GM19328 (cell line): ENCODE measurements around the gene CDH1.

Source experiments
- ATAC-seq: cut with Tn5 transposase; IDR thresholded peaks from one replicate; pipeline ENCODE4 v1.9.1; 2021; ENCODE audit warnings: mild to moderate bottlenecking, moderate library complexity; ENCODE audit not compliant: unreplicated experiment

CDH1 gene

GRCh38 chr16:68843482-68844210, 106.6 kb downstream of the CDH1 start, which contains the start of gene TANGO6:
TSS of gene TANGO6 (plus strand) at chr16:68843531. CDS start at chr16:68843618, 87 bp downstream.
- peak; percentile 84 for ATAC-seq

DNA sequence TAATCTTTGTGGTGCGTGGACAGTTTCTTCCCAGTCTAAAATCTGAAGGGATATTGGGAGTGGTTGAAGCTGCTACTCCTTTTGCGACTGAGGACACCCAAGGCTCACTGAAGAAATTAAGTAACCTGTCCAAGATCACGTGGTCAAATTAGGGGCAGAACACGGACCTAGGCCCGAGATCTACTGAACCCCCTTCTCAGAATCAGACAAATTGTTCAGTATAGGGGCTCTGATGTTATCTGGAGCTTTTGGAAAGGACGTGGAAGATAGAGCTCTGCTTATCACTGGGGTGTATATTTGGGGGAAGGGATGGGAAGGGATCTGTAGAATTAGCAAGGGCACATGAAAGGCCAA, 107.1 kb downstream of the CDH1 start:
- no peak for ATAC-seq

DNA sequence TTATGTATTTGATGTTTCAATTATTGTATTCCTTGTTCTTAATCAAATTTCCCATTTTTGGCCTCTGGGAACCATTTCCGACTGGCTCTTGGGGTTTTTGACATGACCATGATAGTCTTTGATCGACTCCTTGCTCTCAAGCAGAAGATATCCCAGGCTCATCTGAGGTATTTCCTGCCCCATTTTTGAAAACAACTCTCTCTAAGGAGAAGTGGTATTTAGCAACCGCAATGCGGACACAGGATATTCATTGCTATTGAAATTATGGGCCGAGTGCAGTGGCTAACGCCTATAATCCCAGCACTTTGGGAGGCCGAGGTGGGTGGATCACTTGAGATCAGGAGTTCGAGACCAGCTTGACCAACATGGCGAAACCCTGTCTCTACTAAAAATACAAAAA, 111.7 kb downstream of the CDH1 start:
- ATAC-seq, result no peak

DNA sequence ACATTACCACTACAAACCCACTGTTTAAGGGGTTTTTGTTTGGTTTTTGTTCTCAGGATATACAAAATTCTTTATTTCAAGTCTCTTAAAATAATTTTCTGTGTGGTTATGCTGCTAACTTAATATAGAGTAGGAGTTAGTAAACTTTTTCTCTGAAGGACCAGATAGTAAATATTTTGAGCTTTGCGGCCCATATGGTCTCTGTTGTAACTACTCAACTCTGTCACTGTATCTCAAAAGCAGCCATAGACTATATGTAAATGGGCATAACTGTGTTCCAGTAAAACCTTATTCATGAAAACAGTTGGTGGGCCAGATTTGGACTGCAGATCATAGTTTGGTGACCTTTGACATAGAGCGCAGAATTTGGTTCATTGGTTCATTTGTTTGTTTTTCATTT, 113.4 kb downstream of the CDH1 start:
- no peak for ATAC-seq

- no peak for ATAC-seq
Observed at GRCh38 chr16:68851601-68852000, 114.5 kb downstream of the CDH1 start.

DNA sequence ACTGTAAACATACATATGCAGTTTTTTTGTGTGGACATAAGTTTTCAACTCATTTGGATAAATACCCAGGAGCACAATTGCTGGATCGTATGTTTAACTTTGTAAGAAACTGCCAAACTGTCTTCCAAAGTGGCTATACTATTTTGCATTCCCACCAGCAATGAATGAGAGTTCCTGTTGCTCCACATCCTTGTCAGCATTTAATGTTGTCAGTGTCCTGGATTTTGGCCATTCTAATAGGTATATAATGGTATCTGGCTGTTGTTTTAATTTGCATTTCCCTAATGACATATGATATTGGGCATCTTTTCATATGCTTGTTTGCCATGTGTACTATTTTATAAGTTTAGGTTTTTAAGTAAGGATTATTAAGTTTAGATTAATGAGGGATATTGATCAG, 120.4 kb downstream of the CDH1 start:
- ATAC-seq, result no peak

DNA sequence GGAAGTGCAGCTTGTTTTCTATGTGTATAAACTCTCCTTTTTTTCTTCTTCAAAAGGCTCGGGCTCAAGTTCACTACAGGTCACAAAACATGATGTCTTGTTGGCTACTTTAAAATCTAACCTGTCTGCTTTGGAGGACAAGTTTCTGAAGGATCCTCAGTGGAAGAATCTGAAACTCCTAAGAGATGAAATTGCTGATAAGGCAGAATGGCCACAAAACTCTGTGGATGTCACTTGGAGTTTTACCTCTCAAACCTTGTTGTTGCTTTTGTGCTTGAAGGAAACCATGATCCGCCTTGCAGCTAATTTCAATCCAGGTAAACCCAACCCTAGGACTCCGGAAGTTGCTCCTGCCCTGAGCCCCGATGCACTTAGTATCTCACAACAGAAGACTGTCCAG, 122.7 kb downstream of the CDH1 start:
- no peak for ATAC-seq

DNA sequence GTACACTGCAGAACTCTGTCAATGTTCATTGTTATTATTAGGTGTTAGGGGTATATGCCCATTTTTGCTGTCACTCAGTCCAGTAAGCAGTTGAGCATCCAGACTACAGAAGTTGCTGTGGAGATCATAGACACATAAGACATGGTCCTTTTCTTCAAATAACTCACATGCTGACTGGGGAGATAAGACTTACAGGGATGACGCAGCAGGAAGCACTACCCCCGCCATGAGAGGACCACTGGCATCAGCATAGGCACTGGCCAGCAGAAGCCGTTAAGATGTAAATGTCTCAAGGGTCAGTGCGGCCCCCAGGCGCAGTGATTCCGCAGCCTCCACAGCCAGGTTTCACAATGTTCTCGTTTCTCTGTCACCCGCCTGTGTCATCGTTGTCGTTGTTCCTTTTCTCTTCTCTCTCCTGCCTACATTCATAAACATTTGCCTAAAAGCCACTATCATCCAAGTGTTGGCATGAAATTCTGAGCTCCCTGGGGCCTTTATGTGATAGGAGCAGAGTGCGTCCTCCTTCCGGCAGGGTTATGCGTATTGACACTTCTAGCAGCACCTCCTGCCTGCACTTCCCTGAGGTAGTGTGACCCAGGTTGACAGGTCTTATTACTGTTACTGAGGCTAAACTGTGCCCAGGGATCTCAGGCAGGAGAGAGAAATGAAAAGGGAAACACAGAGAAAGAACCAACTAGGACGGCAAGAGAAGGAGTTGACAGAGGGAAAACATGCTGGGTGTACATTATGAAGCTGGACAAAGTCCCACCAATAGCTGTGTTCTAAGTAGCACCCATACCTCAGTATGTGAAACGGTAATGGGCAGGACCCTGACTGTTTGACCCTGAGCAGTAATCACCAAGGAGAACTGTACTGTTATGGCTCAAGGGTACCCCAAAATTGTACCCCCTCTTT, 124.1 kb downstream of the CDH1 start:
- no peak for ATAC-seq

DNA sequence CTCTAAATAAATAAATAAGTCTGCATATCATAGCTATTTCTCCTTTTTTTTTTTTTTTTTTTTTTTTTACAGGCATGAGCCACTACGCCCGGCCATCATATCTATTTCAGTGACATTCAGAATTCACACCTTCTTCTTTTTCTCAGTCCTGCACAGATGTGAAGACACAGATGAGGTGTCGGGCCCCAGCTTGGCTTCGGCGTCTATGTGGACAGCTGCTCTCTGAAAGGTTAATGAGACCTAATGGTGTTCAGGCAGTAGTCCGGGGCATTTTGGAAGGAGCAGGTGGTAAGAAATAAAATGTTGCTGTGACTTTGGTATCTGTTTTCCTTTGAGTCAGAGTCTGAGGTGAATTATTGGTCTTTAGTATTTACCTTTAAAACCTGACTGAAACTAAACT, 129.8 kb downstream of the CDH1 start:
- no peak for ATAC-seq

DNA sequence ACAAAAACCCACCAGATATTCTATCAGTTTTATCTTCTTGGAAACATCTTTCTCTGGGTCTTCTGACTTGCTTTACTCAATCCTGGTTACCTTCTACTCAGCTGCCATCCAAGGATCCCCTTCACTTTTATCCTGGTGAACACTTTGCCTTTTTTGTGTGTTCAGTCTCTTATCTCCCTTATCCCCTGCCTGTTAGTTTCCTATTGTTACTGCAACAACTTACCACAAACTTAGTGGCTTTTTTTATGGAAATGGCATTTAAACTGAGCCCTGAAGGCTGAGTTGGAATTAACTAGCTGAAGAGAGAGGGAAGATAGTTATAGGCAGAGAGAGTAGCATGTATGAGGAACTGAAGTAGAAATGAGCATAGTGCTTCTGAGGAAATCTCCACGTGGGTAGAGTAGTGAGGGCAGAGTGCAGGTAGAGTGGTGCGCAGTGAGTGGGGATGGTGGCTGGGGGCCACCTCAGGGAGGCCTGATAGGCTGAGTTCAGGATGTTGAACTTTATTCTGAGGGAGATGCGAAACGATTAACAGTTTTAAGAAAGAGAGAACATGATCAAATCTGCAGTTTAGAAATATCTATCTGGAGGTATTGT, 132.5 kb downstream of the CDH1 start:
- no peak for ATAC-seq

DNA sequence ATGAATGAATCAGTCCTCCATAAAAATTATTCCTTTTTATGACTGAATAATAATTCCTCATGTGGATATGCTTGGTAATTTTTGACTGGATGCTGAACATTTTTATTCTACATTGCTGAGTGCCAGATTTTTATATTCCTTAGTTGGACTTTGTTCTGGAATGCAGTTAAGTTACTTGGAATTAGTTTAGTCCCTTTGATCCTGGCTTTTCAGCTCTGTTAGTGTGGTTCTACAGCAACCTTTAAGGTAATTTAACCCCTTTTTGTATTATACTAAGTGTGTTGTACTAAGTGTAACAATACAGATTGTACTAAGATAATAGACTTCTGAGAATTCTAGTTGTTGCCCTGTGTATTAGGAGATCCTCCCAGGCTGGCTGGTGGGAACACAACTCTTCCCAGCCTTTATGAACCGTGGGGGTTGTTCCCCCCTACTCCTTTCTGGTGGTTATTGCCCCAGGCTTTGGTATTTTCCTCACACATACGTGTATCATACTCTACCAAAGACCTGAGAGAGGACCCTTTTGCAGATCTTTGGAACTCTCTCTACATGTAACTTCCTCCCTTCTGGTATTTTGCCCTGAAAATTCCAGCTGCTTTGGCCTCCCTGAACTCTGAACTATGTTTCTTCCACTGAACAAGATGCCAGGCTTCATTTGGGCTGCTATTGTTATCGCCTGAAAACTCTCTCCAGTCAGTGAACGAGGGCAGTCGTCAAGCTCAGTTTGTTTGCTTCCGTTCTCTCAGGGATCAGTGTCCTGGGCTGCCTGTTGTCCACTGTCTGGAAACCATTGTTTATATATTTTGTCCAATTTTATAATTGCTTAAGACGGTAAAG, 136.8 kb downstream of the CDH1 start:
- no peak for ATAC-seq

GRCh38 chr16:68875871-68876270, 138.8 kb downstream of the CDH1 start:
- no peak for ATAC-seq

GRCh38 chr16:68883685-68884084, 146.6 kb downstream of the CDH1 start:
- ATAC-seq, result no peak

DNA sequence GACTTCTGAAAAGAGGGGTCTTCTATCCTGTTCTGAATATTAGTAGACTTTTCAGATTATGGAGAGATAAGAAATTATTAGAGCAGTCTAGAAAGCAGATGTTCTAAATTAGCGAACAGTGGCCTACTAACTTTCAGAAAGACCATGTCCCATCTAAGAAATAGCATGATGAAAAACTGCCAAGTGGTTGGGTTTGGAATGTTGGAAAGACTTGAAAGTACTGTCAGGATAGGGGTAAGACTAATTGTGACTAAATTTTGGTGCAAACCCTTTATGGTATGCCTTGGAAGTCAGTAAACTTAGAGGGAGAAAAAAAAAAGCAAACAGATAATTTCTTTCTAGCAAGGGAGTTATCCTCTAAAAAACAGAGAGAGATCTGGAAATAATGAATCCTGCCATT, 147.3 kb downstream of the CDH1 start:
- no peak for ATAC-seq
